ENCODE measurements around the gene DSCAM.
"Not testable (repeated sequence)": the region's sequence is repeated elsewhere in the genome, so short reads cannot be mapped to it uniquely, and the experiment has no call there.

DSCAM gene

DNA sequence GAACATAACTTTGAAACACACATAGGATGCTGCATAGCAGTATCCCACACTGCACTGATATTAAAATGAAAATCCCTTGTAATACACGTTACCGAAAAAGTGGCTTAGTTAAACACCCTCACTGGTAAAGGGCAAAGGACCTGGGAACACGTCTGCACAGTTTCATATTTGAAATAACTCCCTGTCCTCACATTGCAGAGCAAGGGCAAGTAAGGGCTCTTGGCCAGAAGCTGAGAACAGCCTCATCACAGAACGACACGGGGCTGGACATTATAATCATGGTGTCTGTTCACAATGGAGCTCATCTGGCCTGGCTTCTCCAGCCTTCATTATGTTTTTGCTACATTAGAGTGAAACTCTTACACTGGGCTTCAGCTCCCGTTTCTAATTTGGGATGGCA is 772.8 kb downstream of the DSCAM start:
- no peak for DNase-seq

GRCh38 chr21:40073642-40074041 is 773.3 kb downstream of the DSCAM start:
- DNase-seq, result no peak

DNA sequence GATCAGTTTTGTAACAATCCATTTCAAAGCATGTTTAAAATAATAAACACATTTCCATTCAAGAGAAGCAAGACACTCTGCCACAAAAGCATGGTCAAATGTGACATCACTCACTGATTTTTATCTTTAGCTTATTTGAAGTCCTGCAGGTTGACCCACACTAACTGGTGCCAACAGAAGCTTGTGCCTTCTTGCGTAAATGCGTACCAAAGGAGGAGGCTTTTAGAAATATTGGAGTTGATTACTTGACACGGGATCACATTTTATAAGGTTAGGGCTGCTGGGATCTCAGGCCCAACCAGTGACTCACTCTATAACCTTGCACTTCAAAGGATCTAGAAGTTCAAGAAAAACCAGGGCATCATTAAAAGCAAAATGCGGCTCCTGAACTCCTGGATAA is 776.1 kb downstream of the DSCAM start:
- DNase-seq, result no peak

DNA sequence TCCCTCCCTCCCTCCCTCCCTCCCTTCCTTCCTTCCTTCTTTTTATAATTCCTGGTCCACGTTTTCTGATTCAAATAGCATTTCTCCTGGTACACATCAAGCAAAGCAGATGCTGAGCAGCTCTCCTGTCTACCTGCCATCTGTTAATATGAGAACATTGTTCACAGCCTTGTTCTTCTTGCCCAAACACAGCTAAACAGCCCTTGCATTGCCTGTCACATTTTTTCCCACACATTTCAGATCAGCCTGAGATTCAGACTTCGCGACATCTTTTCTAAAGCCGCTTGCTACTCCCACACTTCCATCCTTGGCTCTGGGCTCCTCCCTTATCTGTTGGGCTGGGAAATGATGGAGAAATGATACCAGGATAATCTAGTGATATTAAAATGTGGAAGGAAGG is 779.2 kb downstream of the DSCAM start:
- no peak for DNase-seq

GRCh38 chr21:40066221-40066620 is 780.7 kb downstream of the DSCAM start:
- DNase-seq, result no peak

GRCh38 chr21:40060083-40060677 is 786.8 kb downstream of the DSCAM start:
- DNase-seq, result no peak

DNA sequence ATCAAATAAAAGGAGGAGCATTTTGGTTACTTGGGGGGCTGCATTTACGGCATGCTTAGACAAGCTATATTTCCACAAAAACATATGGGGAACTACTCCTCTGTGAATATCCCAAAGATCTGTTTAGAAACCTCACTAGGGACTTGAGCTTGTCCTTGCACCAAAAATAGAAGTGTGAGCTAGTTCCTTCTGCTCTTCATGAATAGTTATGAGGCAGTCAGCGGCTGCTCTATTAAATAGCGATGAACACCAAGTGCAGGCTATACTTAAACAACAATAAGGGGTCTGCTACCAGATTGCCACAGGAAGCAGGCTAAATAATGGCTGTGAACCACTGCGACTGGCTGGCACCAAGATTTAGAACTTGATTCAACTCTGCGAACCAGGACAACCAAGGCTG is 789.6 kb downstream of the DSCAM start:
- DNase-seq, result no peak

GRCh38 chr21:40056031-40056430 is 790.9 kb downstream of the DSCAM start:
- no peak for DNase-seq

- peak; percentile 93 for DNase-seq
Observed at GRCh38 chr21:40054403-40054802, 792.6 kb downstream of the DSCAM start.

DNA sequence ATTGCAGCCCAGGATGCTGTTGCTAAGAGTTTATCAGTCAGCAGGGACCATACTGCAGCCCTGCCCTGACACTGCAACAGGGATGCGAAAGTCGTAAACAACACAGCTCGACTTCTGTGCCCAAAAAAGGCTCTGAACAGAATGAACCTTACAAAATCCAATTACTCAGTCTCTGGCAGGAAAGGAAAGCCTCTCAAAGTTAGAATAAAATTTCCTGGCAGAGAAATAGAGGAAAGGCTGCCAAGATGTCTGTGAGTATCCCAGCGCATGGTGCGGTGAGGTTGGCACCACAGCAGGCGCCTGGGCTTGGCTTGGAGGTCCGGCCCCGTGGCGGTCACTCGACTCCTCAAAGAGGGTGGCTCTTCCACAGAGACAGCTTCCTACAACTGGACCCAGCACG is 794.0 kb downstream of the DSCAM start:
- DNase-seq, result no peak

GRCh38 chr21:40052276-40052675 is 794.7 kb downstream of the DSCAM start:
- no peak for DNase-seq

DNA sequence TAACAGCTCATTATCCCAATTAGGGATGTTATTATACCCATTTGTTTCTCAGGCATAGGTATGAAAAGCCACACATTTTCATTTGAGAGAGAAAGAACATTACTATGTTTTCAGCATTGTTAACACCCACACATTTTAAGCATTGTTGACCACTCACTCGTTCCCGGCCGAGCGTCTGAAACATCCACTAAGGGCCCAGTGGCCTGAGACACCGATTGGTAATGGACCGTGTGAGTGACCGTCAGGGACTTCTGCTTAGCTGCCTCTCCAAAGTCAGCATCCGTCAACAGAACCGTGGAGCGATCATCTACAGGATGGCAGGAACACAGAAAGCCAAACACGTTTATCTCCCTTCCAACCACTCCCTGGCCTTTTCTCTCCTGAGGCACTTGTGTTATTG is 795.2 kb downstream of the DSCAM start:
- DNase-seq, result no peak

DNA sequence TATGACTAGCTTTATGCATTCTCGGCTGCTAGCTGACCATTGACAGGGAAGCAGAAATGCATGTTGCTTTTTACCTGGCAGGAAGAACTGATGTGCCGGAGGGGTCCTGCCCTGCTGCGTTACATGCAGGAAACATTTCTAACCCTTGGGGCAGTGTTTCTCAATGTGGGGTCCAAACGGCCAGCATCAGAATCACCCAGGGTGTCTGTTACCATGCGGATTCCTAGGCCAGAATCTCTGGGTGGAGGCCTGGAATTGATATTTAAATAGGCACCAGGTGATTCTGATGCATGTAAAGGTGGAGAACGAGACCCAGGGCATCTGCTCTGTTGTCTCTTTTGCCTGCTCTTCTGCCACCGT is 797.0 kb downstream of the DSCAM start:
- no peak for DNase-seq

- peak; percentile 70 for DNase-seq
Observed at GRCh38 chr21:40049031-40049930, 797.7 kb downstream of the DSCAM start.

DNA sequence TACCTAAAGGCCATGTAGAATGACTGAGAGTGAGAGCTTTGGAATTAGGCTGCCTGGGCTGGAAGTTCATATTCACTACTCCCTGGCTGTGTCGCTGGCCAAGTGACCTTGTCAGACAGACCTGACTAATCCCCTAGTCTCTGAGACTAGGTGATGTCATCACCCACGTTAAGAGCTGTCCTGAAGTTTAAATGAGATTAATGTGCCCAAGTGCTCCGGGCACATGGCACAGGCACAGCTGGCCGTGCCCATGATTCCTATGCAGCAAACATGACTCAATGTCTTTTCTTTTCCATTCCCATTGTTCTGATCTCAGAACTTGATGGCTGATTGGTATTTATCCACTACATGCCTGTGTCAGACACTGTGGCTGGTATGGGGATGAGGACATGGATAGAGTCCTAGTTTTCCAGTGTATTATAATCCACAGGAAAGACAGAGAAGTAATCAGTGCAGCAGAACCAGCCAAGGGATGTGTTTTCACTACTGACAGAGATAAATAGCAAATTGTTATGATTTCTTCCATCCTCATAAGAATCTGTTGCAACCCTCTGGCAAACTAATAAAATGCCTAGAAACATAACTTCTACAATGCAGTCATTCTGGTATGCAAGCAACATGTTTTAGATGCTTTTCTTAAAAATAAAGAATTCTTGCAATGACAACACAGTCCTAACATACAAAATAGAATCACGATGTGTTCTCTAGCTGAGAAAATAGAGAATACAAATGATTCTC is 798.8 kb downstream of the DSCAM start:
- no peak for DNase-seq

DNA sequence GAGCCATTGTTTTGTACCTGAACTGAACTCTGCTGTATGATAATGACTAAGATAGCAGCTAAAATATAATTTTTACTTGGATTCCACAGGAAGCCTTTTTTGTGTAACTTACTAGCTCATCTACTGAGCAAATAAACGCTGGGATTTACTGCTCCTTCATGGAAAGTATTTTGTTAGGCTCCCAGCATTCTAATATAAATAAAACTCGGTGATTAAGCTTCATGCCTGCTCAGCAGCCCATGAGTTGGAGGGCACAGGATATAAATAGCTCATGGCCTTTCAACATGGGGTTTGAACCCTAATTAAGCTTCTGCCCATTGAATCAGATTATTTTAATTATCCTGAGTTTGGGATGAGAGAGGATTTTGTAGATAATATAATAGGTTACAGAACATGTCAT is 799.7 kb downstream of the DSCAM start:
- no peak for DNase-seq

GRCh38 chr21:40043866-40044265 is 803.1 kb downstream of the DSCAM start:
- DNase-seq, result no peak

DNA sequence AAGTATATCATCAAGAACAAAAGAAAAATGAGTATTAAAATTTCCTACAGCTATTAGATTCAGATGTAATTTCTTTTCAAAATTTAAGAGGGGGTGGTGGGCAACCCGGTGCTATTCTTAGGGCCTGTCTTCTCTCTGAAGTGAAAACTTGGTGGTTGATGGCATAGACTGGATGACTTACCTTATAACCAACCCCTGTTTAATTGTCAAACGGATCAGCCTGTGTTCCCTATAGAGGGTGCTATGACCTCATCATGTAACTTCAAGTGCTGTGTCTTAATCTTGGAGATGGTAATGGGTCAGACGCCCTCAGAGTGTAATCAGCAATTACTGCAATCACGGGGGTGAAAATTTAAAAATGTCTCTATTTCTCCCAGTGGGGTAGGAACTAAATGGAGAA is 803.5 kb downstream of the DSCAM start:
- no peak for DNase-seq

GRCh38 chr21:40041446-40041845 is 805.5 kb downstream of the DSCAM start:
- DNase-seq, result no peak

- DNase-seq, result not testable (repeated sequence)
Observed at GRCh38 chr21:40033156-40033782, 813.7 kb downstream of the DSCAM start.

DNA sequence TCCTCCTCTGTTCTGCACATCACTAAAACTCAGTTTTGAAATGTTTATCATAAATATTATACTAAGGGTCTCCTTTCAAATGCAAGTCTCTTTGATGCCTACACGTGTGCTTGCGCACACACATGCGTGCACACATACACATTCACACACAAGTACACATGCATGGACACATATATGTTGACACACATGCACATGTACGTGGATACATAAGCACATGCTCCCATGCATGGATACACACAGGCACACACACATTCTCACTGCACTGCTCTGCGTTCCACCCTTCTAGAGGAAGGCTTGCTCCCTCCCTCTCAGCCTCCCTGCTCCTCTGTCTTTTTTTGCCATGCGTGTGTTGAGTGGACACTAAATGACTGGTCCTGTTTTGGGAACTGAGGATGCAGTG is 817.1 kb downstream of the DSCAM start:
- no peak for DNase-seq

- DNase-seq, result not testable (repeated sequence)
Observed at GRCh38 chr21:40028393-40028792, 818.6 kb downstream of the DSCAM start.

DNA sequence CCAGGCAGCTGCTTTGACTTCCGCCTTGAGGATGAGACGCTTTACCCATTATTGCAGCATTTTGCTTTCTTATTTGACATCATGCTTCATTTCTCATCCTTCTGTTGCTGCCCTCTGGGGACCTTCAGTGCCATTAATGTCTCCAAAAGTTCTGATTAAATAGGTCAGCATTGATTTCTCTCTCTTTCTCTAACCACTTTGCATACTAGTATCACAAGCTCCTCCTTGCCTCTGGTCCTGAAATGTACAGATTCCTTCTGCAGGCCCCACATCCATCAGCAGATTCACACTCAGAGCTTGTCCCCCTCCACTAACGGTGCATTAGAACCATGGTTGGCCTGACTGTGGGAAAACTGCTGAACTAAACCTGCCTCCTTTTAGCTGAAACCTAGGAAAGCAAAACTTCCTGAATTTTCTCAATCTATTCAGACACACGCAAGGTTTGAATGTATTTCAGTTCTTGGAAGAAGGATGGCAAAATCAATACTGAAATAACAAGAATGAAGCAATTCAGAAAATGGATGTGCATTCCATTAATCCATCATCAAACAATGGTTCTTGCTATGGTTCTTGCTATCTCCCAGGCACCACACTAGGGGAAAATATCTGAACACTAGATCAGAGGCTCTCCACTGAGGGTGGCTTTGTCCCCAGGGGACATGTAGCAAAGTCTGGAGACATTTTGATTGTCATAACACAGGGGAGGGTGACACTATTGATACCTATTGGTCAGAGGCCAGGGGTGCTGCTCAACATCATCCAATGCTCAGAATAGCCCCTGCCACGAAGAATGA is 825.2 kb downstream of the DSCAM start:
- no peak for DNase-seq

Data from RPMI8226 (cell line).